ENCODE measurements around the gene BCAN. TPM values are rescaled to one million over a fixed set of nuclear protein-coding genes. Genes with fewer than 3 reads are reported as not detected.

The BCAN gene
- total RNA-seq, 1 experiment from 2014 or later: not detected

GRCh38 chr1:156684227-156684782 lies 42.4 kb downstream of the BCAN start:
- no peak overlapping the region for H3K4me3 ChIP-seq
- H3K4me2 ChIP-seq: peak overlapping the region; percentile 4; the same call in 1 of the 2 replicates
- H3K9me3 ChIP-seq (ENCODE audit: insufficient read depth, low read depth): no peaks in the 10 kb centered on the region
- ChIA-PET POLR2A (ENCODE audit: unreplicated experiment) (interaction anchor here (0.5 kb wide), 1 partner anchor 60 kb away, joined by 3 read pairs; no protein-coding TSS in a partner anchor), CTCF (interaction anchor here (0.5 to 1.6 kb wide), 5 partner anchors 10 to 236 kb away, joined by 3 to 15 read pairs (median 5); partner anchors contain the start of gene LRRC71)
- H2AFZ ChIP-seq: no peak overlapping the region
- H3K27ac ChIP-seq: peak overlapping the region; percentile 78
- H4K20me1 ChIP-seq (ENCODE audit: insufficient read depth): no peaks in the 10 kb centered on the region
- no peaks in the 10 kb centered on the region for H3K79me2 ChIP-seq (ENCODE audit: low read depth)
- DNase-seq: peak in 1 of 2 experiments; percentile 84
- TF ChIP-seq CTCF (conservative IDR thresholded peaks at IDR 0.05): peak; percentile 51; the same call in 1 of the 2 replicates
- TF ChIP-seq EZH2 (IDR thresholded peaks at IDR 0.05; ENCODE audit: low read depth): no peak
- no peaks in the 10 kb centered on the region for H3K36me3 ChIP-seq (ENCODE audit: low read depth)
- H3K27me3 ChIP-seq (ENCODE audit: insufficient read depth, low read depth): peaks cover 5% of the 10 kb centered on the region; the same call in 1 of the 2 replicates
- peaks cover 27% of the 10 kb centered on the region for H3F3A ChIP-seq (ENCODE audit: insufficient read depth, low read depth)
- H3K4me1 ChIP-seq (replicated peaks; ENCODE audit: insufficient read depth): peaks cover 45% of the 10 kb centered on the region
- intact Hi-C loops (cut with micrococcal nuclease; ENCODE audit: unreplicated experiment): loop anchor here (1.0 kb wide), 1 partner anchor 206 kb away; no protein-coding TSS in a partner anchor
- no peaks in the 10 kb centered on the region for H3K9me2 ChIP-seq (ENCODE audit: insufficient read depth)
- BruUV-seq (replicated peaks): no TSS peak

GRCh38 chr1:156689035-156689952 lies 47.4 kb downstream of the BCAN start:
- no peaks in the 10 kb centered on the region for H3K36me3 ChIP-seq (ENCODE audit: low read depth)
- H3K9me2 ChIP-seq (ENCODE audit: insufficient read depth): no peaks in the 10 kb centered on the region
- H2AFZ ChIP-seq: peak overlapping the region; percentile 85
- TF ChIP-seq CTCF (conservative IDR thresholded peaks at IDR 0.05): peak; percentile 95
- no peak for TF ChIP-seq EZH2 (IDR thresholded peaks at IDR 0.05; ENCODE audit: low read depth)
- peak overlapping the region; percentile 95 for H3K4me2 ChIP-seq
- ChIA-PET POLR2A (ENCODE audit: unreplicated experiment) (interaction anchor here (0.5 to 1.2 kb wide), 7 partner anchors 12 to 58 kb away, joined by 3 to 12 read pairs (median 4); partner anchors contain the start of genes CRABP2, ISG20L2 and METTL25B), CTCF (interaction anchor here (0.5 to 6.3 kb wide), 14 partner anchors 12 to 237 kb away, joined by 3 to 109 read pairs (median 9); partner anchors contain the start of genes CRABP2, ISG20L2, METTL25B and PRCC)
- DNase-seq: peak; percentile 72 to 84
- peaks cover 58% of the 10 kb centered on the region for H3F3A ChIP-seq (ENCODE audit: insufficient read depth, low read depth)
- intact Hi-C loops (cut with micrococcal nuclease; ENCODE audit: unreplicated experiment): loop anchor here (1.0 to 2.0 kb wide), 6 partner anchors 17 to 238 kb away; partner anchors contain the start of gene INSRR
- no peaks in the 10 kb centered on the region for H3K27me3 ChIP-seq (ENCODE audit: insufficient read depth, low read depth)
- H3K4me1 ChIP-seq (replicated peaks; ENCODE audit: insufficient read depth): peaks cover 82% of the 10 kb centered on the region
- H3K79me2 ChIP-seq (ENCODE audit: low read depth): no peaks in the 10 kb centered on the region
- no peaks in the 10 kb centered on the region for H4K20me1 ChIP-seq (ENCODE audit: insufficient read depth)
- H3K27ac ChIP-seq: no peak overlapping the region
- BruUV-seq (replicated peaks): no TSS peak
- H3K4me3 ChIP-seq: peak overlapping the region; percentile 48; the same call in 1 of the 2 replicates
- no peaks in the 10 kb centered on the region for H3K9me3 ChIP-seq (ENCODE audit: insufficient read depth, low read depth)
